ENCODE data around the gene ZIC4. TPM values are rescaled to one million over a fixed set of nuclear protein-coding genes. Genes with fewer than 3 reads are reported as not detected.

ZIC4 gene
- total RNA-seq, 4 donors from 2014 or later: 3.4 to 7.0 (median 4.5) TPM

GRCh38 chr3:147422196-147422595, 15.9 kb upstream of the ZIC4 start:
- TF ChIP-seq CTCF (IDR thresholded peaks at IDR 0.05; ENCODE audit: low read depth): no peak

GRCh38 chr3:147421184-147421912, 15.0 kb upstream of the ZIC4 start:
- TF ChIP-seq CTCF (IDR thresholded peaks at IDR 0.05; ENCODE audit: low read depth): no peak

GRCh38 chr3:147420353-147421183, 14.2 kb upstream of the ZIC4 start:
- TF ChIP-seq CTCF (IDR thresholded peaks at IDR 0.05; ENCODE audit: low read depth): no peak

- no peak for TF ChIP-seq CTCF (IDR thresholded peaks at IDR 0.05; ENCODE audit: low read depth)
These were observed 13.5 kb upstream of the ZIC4 start for GRCh38 chr3:147419781-147420224.

GRCh38 chr3:147418808-147419701, 12.7 kb upstream of the ZIC4 start:
- no peak for TF ChIP-seq CTCF (IDR thresholded peaks at IDR 0.05; ENCODE audit: low read depth)

- TF ChIP-seq CTCF (IDR thresholded peaks at IDR 0.05; ENCODE audit: low read depth): no peak
These were observed 12.0 kb upstream of the ZIC4 start for GRCh38 chr3:147418371-147418781.
